ENCODE results near the gene SPESP1.

Gene SPESP1

DNA sequence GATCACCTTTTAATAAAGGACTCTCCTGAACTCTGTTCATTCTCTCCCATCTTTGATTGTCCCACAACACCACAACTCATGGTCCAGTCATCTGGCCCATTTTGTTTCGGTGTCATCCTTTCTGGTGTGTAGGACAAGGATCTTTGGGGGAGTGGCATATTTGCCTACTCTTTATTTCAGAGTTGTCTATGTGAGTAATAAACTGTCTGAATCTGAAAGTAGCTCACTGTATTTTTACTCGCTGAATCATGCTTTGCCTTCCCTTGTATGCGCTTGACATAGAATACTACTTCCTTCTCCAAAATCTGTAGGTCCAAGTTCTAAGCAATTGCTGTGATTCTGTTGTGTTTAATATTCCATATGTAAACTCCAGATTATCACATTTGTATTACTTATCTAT lies 54.3 kb downstream of the SPESP1 start:
- Histone ChIP-seq H2BK5ac (ENCODE audit: low read depth, low read length, poor library complexity, severe bottlenecking) (peak overlapping the region; percentile 59), H3K23ac (ENCODE audit: low read length in 2 of 2) (no peak overlapping the region), H3K27ac (ENCODE audit: low read length, poor library complexity, severe bottlenecking) (peak overlapping the region; percentile 80), H3K36me3 (ENCODE audit: control insufficient read depth in 1 of 2, insufficient read depth in 2 of 2, low read depth in 1 of 2, low read length in 2 of 2) (no peaks in the 10 kb centered on the region), H3K9ac (ENCODE audit: low read length) (no peak overlapping the region), H3K14ac (ENCODE audit: low read length in 2 of 2) (no peak overlapping the region), H3K4ac (ENCODE audit: low read depth in 1 of 2, low read length in 2 of 2) (no peak overlapping the region), H3K27me3 (ENCODE audit: control insufficient read depth in 1 of 2, insufficient read depth in 1 of 2, low read length in 2 of 2) (peaks cover 23 to 35% of the 10 kb centered on the region in 2 experiments), H2BK15ac (ENCODE audit: low read depth, poor library complexity, severe bottlenecking) (no peak overlapping the region), H3K4me3 (ENCODE audit: insufficient read depth in 1 of 2, low read depth in 1 of 2, low read length in 2 of 2) (no peak overlapping the region), H3K18ac (ENCODE audit: low read depth in 1 of 2, low read length in 2 of 2) (no peak overlapping the region), H2AK5ac (ENCODE audit: low read length, severe bottlenecking) (no peak overlapping the region), H3K9me3 (ENCODE audit: control insufficient read depth, low read length) (no peaks in the 10 kb centered on the region), H3K4me2 (ENCODE audit: low read length, poor library complexity, severe bottlenecking) (peak overlapping the region; percentile 55), H2BK120ac (ENCODE audit: low read depth, low read length) (no peak overlapping the region), H2BK12ac (ENCODE audit: low read length in 2 of 2) (no peak overlapping the region), H3K79me1 (replicated peaks; ENCODE audit: low read length, poor library complexity, severe bottlenecking) (no peaks in the 10 kb centered on the region), H2AFZ (ENCODE audit: low read depth, low read length) (no peak overlapping the region), H4K8ac (ENCODE audit: low read length) (no peak overlapping the region), H3K4me1 (ENCODE audit: control insufficient read depth, insufficient read depth, low read depth, low read length) (peaks cover 3% of the 10 kb centered on the region), H4K91ac (ENCODE audit: low read length) (no peak overlapping the region)
- no peak for DNase-seq
- 100% methylated on average over 1 of the region's 3 CpGs for whole genome bisulfite sequencing

DNA sequence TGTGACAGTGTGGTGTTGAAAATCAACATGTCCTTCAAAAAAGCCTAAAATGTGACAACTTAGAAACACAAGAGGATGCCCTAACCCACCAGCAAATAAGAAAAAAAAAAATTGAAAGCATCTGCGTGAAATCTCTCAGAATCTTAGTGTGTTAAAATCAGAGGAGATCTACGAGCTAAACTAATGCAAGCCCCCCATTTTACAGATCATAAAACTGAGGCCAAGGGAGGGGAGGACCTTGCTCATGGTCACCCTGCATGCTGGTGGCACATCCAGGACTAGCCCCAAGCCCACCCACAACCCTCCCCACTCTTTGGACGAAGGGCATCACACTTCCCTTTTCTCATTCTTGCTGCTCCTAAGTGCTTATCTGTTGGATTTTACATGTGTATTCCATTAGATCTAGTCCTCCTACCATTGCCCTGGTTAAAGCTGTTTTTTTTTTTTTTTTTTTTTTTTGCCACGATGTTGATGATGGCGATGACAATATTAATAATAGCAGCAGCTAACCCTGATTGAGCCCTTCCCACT lies 55.1 kb downstream of the SPESP1 start:
- Histone ChIP-seq H3K27ac (ENCODE audit: low read length, poor library complexity, severe bottlenecking) (no peak overlapping the region), H3K4me1 (ENCODE audit: control insufficient read depth, insufficient read depth, low read depth, low read length) (peaks cover 3% of the 10 kb centered on the region), H3K79me1 (replicated peaks; ENCODE audit: low read length, poor library complexity, severe bottlenecking) (no peaks in the 10 kb centered on the region), H2BK120ac (ENCODE audit: low read depth, low read length) (no peak overlapping the region), H3K9ac (ENCODE audit: low read length) (no peak overlapping the region), H3K9me3 (ENCODE audit: control insufficient read depth, low read length) (no peaks in the 10 kb centered on the region), H2BK12ac (ENCODE audit: low read length in 2 of 2) (no peak overlapping the region), H4K91ac (ENCODE audit: low read length) (no peak overlapping the region), H4K8ac (ENCODE audit: low read length) (no peak overlapping the region), H2AFZ (ENCODE audit: low read depth, low read length) (no peak overlapping the region), H2BK5ac (ENCODE audit: low read depth, low read length, poor library complexity, severe bottlenecking) (no peak overlapping the region), H3K27me3 (ENCODE audit: control insufficient read depth in 1 of 2, insufficient read depth in 1 of 2, low read length in 2 of 2) (peaks cover 28 to 39% of the 10 kb centered on the region in 2 experiments), H2AK5ac (ENCODE audit: low read length, severe bottlenecking) (no peak overlapping the region), H3K4me2 (ENCODE audit: low read length, poor library complexity, severe bottlenecking) (no peak overlapping the region), H2BK15ac (ENCODE audit: low read depth, poor library complexity, severe bottlenecking) (no peak overlapping the region), H3K4me3 (ENCODE audit: insufficient read depth in 1 of 2, low read depth in 1 of 2, low read length in 2 of 2) (no peak overlapping the region), H3K14ac (ENCODE audit: low read length in 2 of 2) (no peak overlapping the region), H3K36me3 (ENCODE audit: control insufficient read depth in 1 of 2, insufficient read depth in 2 of 2, low read depth in 1 of 2, low read length in 2 of 2) (no peaks in the 10 kb centered on the region), H3K18ac (ENCODE audit: low read depth in 1 of 2, low read length in 2 of 2) (no peak overlapping the region), H3K23ac (ENCODE audit: low read length in 2 of 2) (no peak overlapping the region), H3K4ac (ENCODE audit: low read depth in 1 of 2, low read length in 2 of 2) (no peak overlapping the region)
- no peak for DNase-seq
- 90% methylated on average over 3 of the region's 5 CpGs for WGBS

DNA sequence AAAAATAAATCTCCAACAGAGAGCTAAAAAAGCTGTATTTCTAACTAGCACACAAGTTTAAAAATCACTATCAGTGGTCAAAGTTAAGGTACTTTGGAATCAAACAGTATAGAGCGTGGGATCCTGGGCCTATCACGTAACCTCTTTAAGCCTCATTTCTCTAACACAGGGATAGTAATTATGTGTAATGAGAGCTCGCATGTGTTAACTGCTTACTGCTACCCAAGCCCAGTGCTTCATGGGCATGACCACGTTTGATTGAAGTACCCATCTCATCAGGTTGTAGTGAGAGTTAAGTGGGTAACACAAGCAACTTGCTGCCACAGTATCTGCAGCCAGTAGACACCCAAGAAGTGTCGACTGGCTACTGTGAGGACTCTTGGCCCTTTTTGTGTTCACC lies 56.0 kb downstream of the SPESP1 start:
- no peaks in the 10 kb centered on the region for H3K36me3 ChIP-seq (ENCODE audit: control insufficient read depth in 1 of 2, insufficient read depth in 2 of 2, low read depth in 1 of 2, low read length in 2 of 2)
- H3K9me3 ChIP-seq (ENCODE audit: control insufficient read depth, low read length), result no peaks in the 10 kb centered on the region
- H3K9ac ChIP-seq (ENCODE audit: low read length), result no peak overlapping the region
- H2BK120ac ChIP-seq (ENCODE audit: low read depth, low read length), result no peak overlapping the region
- no peak overlapping the region for H3K14ac ChIP-seq (ENCODE audit: low read length in 2 of 2)
- WGBS, result 81% methylated on average over 5 of the region's 5 CpGs
- peaks cover 33 to 35% of the 10 kb centered on the region in 2 experiments for H3K27me3 ChIP-seq (ENCODE audit: control insufficient read depth in 1 of 2, insufficient read depth in 1 of 2, low read length in 2 of 2)
- no peak overlapping the region for H3K23ac ChIP-seq (ENCODE audit: low read length in 2 of 2)
- H3K18ac ChIP-seq (ENCODE audit: low read depth in 1 of 2, low read length in 2 of 2), result no peak overlapping the region
- no peak overlapping the region for H3K4me2 ChIP-seq (ENCODE audit: low read length, poor library complexity, severe bottlenecking)
- H3K4me3 ChIP-seq (ENCODE audit: insufficient read depth in 1 of 2, low read depth in 1 of 2, low read length in 2 of 2), result no peak overlapping the region
- no peak overlapping the region for H4K91ac ChIP-seq (ENCODE audit: low read length)
- no peak overlapping the region for H2AFZ ChIP-seq (ENCODE audit: low read depth, low read length)
- no peak overlapping the region for H2AK5ac ChIP-seq (ENCODE audit: low read length, severe bottlenecking)
- no peak overlapping the region for H3K27ac ChIP-seq (ENCODE audit: low read length, poor library complexity, severe bottlenecking)
- H4K8ac ChIP-seq (ENCODE audit: low read length), result no peak overlapping the region
- H2BK12ac ChIP-seq (ENCODE audit: low read length in 2 of 2), result no peak overlapping the region
- DNase-seq, result no peak
- H3K4ac ChIP-seq (ENCODE audit: low read depth in 1 of 2, low read length in 2 of 2), result no peak overlapping the region
- H2BK5ac ChIP-seq (ENCODE audit: low read depth, low read length, poor library complexity, severe bottlenecking), result no peak overlapping the region
- no peaks in the 10 kb centered on the region for H3K79me1 ChIP-seq (replicated peaks; ENCODE audit: low read length, poor library complexity, severe bottlenecking)
- peaks cover 3% of the 10 kb centered on the region for H3K4me1 ChIP-seq (ENCODE audit: control insufficient read depth, insufficient read depth, low read depth, low read length)
- no peak overlapping the region for H2BK15ac ChIP-seq (ENCODE audit: low read depth, poor library complexity, severe bottlenecking)

DNA sequence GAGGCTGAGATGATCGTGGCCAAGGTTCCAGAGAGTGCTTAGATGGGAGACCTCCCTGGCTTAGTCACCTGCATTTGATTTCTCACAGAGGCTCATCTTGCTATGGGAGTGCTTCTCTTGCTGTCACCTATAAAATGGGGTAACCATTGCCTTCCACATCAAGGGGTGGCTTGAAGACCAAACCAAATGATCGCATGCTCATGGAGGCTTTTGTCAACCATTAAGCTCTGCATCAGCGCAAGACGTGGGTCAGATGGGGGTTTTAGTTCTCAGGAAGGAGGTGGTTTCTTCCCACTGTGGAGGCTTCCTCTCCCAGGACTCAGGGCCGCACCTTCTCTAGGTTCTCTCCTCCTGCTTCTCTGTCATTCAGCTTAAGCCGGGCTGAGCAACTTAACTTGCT lies 56.8 kb downstream of the SPESP1 start:
- Histone ChIP-seq H2AK5ac (ENCODE audit: low read length, severe bottlenecking) (peak overlapping the region; percentile 58), H3K4ac (ENCODE audit: low read depth in 1 of 2, low read length in 2 of 2) (no peak overlapping the region), H3K9ac (ENCODE audit: low read length) (no peak overlapping the region), H3K4me2 (ENCODE audit: low read length, poor library complexity, severe bottlenecking) (no peak overlapping the region), H3K18ac (ENCODE audit: low read depth in 1 of 2, low read length in 2 of 2) (no peak overlapping the region), H2BK15ac (ENCODE audit: low read depth, poor library complexity, severe bottlenecking) (no peak overlapping the region), H3K23ac (ENCODE audit: low read length in 2 of 2) (no peak overlapping the region), H4K91ac (ENCODE audit: low read length) (no peak overlapping the region), H3K36me3 (ENCODE audit: control insufficient read depth in 1 of 2, insufficient read depth in 2 of 2, low read depth in 1 of 2, low read length in 2 of 2) (no peaks in the 10 kb centered on the region), H3K79me1 (replicated peaks; ENCODE audit: low read length, poor library complexity, severe bottlenecking) (no peaks in the 10 kb centered on the region), H2BK12ac (ENCODE audit: low read length in 2 of 2) (no peak overlapping the region), H3K9me3 (ENCODE audit: control insufficient read depth, low read length) (no peaks in the 10 kb centered on the region), H2BK120ac (ENCODE audit: low read depth, low read length) (no peak overlapping the region), H4K8ac (ENCODE audit: low read length) (no peak overlapping the region), H2BK5ac (ENCODE audit: low read depth, low read length, poor library complexity, severe bottlenecking) (no peak overlapping the region), H3K4me1 (ENCODE audit: control insufficient read depth, insufficient read depth, low read depth, low read length) (peaks cover 3% of the 10 kb centered on the region), H3K27ac (ENCODE audit: low read length, poor library complexity, severe bottlenecking) (no peak overlapping the region), H2AFZ (ENCODE audit: low read depth, low read length) (no peak overlapping the region), H3K14ac (ENCODE audit: low read length in 2 of 2) (no peak overlapping the region), H3K27me3 (ENCODE audit: control insufficient read depth in 1 of 2, insufficient read depth in 1 of 2, low read length in 2 of 2) (peaks cover 33 to 34% of the 10 kb centered on the region in 2 experiments), H3K4me3 (ENCODE audit: insufficient read depth in 1 of 2, low read depth in 1 of 2, low read length in 2 of 2) (no peak overlapping the region)
- 90% methylated on average over 6 of the region's 6 CpGs for WGBS
- no peak for DNase-seq
